ENCODE results near the gene ABCC1.

DNA sequence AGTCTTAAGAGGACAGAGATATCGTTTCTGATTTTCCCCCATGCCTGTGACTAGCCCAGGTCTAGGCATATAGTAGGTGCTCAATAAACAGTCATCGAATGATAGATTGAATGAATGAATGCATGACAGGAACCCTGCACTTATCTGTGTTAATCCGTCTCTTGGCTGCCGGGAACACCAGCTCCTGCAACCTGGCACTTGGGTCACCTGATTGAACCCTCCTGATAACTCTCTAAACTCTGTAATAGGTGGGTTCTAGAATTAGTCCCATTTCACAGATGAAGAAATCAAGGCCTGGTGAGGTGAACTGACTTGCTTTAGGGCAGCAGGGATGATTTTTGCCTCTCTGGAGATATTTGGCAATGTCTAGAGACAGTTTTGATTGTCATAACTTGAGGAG is 43.7 kb downstream of the ABCC1 start:
- TF ChIP-seq, protein P1, sequence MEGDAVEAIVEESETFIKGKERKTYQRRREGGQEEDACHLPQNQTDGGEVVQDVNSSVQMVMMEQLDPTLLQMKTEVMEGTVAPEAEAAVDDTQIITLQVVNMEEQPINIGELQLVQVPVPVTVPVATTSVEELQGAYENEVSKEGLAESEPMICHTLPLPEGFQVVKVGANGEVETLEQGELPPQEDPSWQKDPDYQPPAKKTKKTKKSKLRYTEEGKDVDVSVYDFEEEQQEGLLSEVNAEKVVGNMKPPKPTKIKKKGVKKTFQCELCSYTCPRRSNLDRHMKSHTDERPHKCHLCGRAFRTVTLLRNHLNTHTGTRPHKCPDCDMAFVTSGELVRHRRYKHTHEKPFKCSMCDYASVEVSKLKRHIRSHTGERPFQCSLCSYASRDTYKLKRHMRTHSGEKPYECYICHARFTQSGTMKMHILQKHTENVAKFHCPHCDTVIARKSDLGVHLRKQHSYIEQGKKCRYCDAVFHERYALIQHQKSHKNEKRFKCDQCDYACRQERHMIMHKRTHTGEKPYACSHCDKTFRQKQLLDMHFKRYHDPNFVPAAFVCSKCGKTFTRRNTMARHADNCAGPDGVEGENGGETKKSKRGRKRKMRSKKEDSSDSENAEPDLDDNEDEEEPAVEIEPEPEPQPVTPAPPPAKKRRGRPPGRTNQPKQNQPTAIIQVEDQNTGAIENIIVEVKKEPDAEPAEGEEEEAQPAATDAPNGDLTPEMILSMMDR (IDR thresholded peaks at IDR 0.05 in 4 of 5, conservative IDR thresholded peaks at IDR 0.05 in 1 of 5) = no peak
- no peak for TF ChIP-seq POLR2A (IDR thresholded peaks at IDR 0.05)
